HG03196 (cell line): ENCODE results near the gene NPY2R.

Source experiments
- ATAC-seq: cut with Tn5 transposase; IDR thresholded peaks from one replicate; pipeline ENCODE4 v1.9.1; 2021; ENCODE audit not compliant: unreplicated experiment

Gene NPY2R, protein sequence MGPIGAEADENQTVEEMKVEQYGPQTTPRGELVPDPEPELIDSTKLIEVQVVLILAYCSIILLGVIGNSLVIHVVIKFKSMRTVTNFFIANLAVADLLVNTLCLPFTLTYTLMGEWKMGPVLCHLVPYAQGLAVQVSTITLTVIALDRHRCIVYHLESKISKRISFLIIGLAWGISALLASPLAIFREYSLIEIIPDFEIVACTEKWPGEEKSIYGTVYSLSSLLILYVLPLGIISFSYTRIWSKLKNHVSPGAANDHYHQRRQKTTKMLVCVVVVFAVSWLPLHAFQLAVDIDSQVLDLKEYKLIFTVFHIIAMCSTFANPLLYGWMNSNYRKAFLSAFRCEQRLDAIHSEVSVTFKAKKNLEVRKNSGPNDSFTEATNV

DNA sequence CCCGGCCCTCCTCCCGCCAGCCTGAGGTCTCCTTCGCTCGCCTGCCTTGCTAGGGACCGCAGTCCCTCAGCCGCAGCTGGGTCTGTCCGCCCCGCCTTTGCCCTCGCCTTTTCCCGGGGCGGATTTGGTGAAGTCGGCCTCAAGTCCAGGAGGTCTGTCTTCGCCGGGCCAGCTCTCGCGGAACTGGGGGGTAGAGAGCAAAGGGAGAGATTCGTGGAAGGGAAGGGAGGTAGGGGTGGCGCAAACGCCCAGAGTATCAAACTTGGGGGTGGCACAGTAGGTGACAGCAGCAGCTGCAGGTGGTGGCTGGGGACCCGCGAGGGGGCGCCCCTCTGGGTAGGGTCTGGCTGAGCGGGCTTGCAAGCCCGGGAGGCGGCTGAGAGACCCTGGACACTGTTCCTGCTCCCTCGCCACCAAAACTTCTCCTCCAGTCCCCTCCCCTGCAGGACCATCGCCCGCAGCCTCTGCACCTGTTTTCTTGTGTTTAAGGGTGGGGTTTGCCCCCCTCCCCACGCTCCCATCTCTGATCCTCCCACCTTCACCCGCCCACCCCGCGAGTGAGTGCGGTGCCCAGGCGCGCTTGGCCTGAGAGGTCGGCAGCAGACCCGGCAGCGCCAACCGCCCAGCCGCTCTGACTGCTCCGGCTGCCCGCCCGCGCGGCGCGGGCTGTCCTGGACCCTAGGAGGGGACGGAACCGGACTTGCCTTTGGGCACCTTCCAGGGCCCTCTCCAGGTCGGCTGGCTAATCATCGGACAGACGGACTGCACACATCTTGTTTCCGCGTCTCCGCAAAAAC lies at the start of gene NPY2R:
NPY2R (plus strand) TSS at position 379 of the 797 bp plus-strand sequence. CDS start 5,304 bp downstream, outside the sequence.
- ATAC-seq = no peak

GRCh38 chr4:155161357-155161756 lies 47.1 kb upstream of the NPY2R start:
- no peak for ATAC-seq

GRCh38 chr4:155164718-155165117 lies 43.7 kb upstream of the NPY2R start:
- no peak for ATAC-seq

- ATAC-seq = no peak
Measured at GRCh38 chr4:155170569-155170968, 37.9 kb upstream of the NPY2R start.

GRCh38 chr4:155173371-155173770 lies 35.1 kb upstream of the NPY2R start:
- ATAC-seq = no peak

- ATAC-seq = no peak
Measured at GRCh38 chr4:155174668-155175067, 33.8 kb upstream of the NPY2R start.

DNA sequence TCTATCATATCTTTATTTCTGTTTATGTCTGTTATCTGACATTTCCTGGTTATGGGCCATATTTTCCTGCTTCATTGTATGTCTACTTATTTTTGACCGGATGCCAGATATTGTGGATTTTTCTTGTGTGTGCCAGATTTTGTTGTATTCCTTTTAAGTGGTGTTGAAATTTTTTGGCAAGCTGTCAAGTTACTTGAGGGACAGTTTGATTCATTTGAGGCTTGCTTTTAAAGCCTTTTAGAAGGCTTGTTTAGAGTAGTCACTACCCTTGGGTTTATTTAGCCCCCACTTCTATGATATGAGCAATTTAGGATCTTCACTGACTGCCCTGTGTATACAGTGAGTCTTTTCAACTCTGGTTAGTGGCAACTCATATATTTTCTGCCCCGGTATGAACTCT lies 29.2 kb upstream of the NPY2R start:
- ATAC-seq = no peak

DNA sequence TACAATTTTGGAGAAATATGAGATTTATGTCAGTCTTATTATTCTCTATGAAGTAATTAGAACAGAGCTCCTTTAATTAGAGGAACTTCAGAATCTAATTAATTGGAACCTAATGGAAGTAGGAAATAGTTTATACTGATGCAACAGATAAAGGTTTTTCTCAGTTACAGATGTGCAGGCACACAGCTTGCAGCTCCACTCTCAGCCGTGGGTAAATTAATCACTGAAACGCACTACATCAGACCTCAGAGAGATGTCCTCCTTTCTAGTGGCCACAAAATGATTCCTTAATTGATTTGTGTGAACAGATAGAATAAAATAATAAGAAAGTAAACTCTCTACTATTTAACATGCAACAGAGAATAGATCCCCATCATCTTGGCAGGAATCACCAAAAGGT lies 21.5 kb upstream of the NPY2R start:
- ATAC-seq = no peak

GRCh38 chr4:155187989-155188388 lies 20.4 kb upstream of the NPY2R start:
- ATAC-seq = no peak

GRCh38 chr4:155190099-155190498 lies 18.3 kb upstream of the NPY2R start:
- ATAC-seq = no peak

- ATAC-seq = no peak
Measured at GRCh38 chr4:155197757-155198156, 10.7 kb upstream of the NPY2R start.

- ATAC-seq = no peak
Measured at GRCh38 chr4:155207534-155208257, 740 bp upstream of the NPY2R start.

GRCh38 chr4:155220025-155220424 lies 11.6 kb downstream of the NPY2R start:
- ATAC-seq = no peak

DNA sequence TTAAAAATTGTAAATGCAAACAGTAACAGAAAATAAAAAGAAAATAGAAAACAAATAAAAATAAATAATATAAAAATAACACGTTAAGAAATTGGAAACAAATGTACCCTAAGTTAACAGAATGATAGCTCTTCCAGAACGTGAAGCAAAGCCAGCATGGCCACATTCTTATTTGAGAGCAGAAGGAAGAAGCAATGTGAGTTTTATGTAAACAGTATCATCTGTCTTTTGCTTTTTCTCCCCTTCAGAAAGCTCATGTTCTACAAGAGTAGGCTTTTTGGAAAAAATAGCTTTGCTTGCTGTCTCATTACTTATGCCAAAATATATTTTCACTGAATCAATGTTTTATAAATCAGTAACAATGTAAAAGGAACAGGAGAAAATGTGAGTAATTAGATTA lies 18.7 kb downstream of the NPY2R start:
- ATAC-seq = no peak

DNA sequence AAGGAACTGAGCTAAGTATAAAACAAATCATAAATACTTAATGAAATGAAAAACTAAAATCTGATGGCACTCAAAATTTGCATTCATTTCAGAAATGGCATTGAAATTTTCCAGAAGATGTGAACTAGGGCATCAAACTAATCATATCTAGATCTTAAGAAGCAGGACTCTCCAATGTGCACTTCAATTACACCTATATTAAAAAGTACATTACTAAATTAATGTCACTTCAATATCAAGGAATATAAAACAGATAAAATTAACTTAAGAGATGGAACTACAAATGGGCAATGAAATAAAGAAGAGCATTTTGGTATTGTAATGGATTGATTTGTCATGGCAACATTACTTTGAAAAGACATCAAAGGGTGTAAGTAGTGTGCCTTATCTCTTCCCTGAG lies 20.3 kb downstream of the NPY2R start:
- ATAC-seq = no peak

GRCh38 chr4:155232432-155232831 lies 24.0 kb downstream of the NPY2R start:
- no peak for ATAC-seq

- no peak for ATAC-seq
Measured at GRCh38 chr4:155234206-155234605, 25.8 kb downstream of the NPY2R start.

DNA sequence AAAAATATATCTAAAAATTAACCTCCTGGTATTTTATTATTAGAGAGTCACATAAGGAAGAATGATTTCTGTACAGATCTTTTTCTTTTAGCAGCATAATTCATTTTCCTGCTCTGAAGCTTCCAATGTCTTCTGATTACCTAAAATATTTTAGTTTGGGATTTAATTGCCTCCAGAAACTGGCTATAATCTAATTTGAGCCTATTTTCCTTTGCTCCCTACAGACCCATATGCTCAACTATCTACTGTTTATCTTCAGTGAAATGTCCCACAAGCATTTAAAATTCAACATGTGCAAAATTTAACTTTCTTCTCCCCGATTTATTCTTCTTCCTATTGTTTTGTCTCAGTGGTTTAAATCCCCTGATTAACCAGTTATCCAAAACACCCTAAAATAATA lies 29.1 kb downstream of the NPY2R start:
- ATAC-seq = no peak

GRCh38 chr4:155241225-155241624 lies 32.8 kb downstream of the NPY2R start:
- ATAC-seq = no peak

GRCh38 chr4:155241664-155242063 lies 33.2 kb downstream of the NPY2R start:
- no peak for ATAC-seq

DNA sequence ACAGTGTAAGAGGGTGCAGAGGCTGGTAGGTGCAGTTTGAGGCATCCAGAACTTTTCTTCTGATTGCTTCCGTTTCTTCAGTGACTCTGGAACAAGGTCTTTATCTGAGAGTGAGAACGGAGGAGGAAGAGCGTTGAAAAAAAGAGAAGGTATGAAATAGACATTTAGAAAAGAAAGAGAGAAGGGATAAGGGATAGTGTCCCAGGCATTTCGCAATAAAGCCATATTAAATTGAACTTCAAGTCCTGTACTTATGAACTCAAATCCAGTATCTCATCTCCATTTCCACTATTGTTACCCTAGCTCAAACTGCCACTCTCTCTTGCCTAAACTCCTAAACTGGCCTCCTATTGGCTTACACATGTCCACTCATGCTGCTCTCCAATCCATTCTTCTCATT lies 36.7 kb downstream of the NPY2R start:
- no peak for ATAC-seq
